HG03442 (cell line): ENCODE results near the gene ARHGAP10.

Source experiments
- ATAC-seq: cut with Tn5 transposase; IDR thresholded peaks from one replicate; pipeline ENCODE4 v1.9.1; 2021; ENCODE audit warnings: mild to moderate bottlenecking, moderate library complexity; ENCODE audit not compliant: unreplicated experiment

ARHGAP10 gene

DNA sequence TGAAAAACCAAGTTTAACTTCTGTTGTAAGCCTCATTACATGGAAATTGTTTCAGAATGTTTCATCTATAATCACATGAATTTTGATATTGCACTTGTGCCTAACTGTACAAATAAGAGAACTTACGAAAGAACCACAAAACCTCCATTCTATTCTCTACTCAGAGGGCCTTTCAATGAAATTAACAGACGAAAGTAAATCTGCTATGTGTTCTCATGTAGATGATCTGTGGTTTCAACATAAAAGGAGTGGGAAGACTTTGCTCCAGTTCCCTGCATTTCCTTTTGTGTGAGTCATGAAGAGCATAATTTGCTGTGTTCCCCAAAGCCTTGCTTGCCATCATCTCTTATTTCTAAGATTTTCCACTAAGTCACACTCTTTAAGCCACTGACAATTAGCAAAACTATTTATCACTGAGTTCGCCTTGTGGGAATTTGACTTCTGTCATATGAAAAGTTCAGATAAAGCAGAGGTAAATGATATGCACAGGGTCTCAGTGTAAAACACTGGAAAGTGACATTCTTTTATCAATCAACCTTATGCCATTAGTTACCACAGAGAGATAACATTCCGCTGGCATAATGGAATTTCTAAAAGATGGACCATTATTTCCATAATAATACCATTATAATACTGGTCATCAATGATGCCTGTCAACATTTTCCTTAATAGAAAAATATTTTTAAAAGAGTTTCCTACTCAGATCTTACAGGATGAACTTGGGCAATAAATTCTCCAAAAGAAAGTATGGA is 380.5 kb downstream of the ARHGAP10 start:
- no peak for ATAC-seq

DNA sequence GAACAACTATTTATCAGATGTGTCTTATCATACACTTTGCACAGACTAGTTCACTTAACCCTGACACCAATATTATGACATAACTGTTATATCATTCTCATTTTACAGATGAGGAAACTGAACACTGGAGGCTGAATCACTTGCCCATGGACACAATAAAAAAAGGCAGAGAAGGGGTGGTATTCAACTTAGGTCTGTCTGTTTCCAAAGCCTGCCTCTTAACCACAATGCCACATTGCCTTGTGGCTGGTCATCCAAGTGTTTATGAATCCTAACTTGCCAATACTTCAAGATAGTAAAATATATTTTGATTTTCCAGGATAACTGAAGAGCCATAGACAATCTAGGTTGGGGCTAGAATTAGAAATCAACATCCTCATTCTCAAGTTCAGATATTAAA is 382.5 kb downstream of the ARHGAP10 start:
- ATAC-seq = no peak

DNA sequence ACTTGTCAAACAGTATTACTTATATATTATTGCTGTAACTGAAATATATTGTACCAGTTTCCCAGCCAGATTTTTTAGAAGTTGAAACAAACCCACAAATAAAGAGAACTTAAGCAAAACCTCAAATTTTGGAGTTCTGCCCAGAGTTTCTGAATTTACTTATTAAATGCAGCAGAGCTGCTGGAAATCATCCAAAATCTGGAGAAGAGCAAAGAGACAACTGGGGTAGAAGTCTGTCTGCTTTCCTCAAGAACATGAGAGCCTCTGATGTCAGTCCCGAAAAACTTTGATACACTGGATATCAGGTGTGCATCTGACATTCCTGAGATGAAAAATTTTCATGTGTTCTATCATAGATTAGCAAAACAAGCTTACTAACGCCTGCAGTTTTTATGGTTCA is 384.4 kb downstream of the ARHGAP10 start:
- no peak for ATAC-seq

DNA sequence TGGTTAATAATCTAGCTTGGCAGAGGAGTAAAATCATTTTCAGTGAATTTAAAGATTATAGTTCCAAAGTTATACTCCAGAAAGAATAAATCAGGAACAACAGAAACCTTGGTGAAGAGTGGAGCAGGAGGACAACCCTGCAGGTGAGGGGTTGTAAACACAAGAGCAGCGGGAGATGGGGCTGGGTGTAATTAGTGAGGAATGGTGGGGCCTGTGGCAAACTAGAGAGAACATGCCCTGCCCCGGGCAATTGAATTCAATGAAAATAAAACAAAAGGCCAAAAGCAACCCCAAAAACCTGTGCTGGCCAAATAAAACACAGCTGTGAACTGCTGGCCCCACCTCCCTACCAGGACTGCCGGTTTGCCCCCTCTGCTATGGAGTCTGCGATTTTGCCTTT is 385.1 kb downstream of the ARHGAP10 start:
- no peak for ATAC-seq

DNA sequence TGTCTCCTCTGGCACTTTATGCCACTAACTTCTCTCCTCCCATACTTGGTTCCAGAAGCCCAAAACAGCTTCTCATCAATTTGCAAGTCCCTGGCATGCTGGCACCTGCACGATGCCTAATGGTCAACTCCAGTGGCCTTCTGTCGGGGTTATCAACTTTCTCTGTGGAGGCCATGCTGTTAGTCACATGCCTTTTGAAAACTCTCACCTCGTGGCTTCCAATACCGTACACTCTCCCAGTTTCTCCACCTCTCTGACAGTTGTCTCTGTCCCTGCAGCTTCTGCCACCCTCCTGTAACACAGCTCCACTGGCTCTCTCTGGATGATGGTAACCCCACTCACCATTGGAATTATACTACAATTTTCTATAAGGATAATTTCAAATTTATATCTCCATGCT is 386.3 kb downstream of the ARHGAP10 start:
- ATAC-seq = no peak

DNA sequence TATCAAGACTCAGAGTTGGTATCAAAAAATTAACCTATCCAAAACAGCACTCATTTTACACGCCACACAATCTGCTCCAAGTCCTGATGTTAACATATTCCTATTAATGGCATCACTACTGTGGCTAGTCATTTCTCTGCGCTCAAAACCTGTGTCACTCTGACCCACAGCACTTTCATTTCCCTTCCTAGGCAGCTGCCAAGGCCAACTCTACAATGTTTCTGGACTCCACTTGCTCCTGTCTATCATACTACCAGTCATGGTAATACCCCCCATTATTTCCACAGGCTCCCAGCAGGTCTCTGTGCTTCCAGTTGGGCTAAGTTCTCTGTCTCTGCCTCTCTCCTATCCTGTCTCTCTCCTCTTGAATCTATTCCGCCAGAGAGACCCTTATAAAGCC is 386.7 kb downstream of the ARHGAP10 start:
- ATAC-seq = no peak

DNA sequence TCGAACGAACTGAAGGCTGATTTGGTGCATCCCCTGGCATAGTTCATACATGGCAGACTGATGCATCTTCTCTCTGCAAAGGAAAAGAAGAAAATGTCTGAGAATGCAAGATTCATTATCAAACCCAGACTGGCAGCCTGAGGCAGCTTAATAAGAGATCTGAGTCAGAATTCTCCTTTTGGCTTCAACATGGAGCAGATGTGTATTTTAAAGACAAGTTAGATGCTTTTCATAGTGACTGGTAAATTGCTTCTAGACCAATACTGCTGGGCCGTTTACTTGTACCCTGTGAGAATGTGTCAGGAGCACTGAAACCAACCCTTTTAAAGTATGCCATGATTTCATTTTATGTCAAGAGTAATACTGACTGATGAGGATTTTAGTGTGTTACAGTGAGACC is 388.3 kb downstream of the ARHGAP10 start:
- no peak for ATAC-seq
